ENCODE results near the gene LEMD3.

The LEMD3 gene

GRCh38 chr12:65274602-65275272 lies 105.4 kb downstream of the LEMD3 start:
- Histone ChIP-seq H3K27ac (no peak overlapping the region), H3K36me3 (no peaks in the 10 kb centered on the region), H3K4me3 (no peak overlapping the region), H3K4me1 (peaks cover 0 to 15% (median 4%) of the 10 kb centered on the region in 4 donors), H3K9me3 (no peaks in the 10 kb centered on the region), H3K27me3 (no peaks in the 10 kb centered on the region)
- no peak for DNase-seq
- intact Hi-C loops (cut with DNase I; ENCODE audit: low total_unique reads), result loop anchor here (10.0 kb wide), 1 partner anchor 110 kb away; the partner anchor contains the start of gene LEMD3
- TF ChIP-seq CTCF (IDR thresholded peaks at IDR 0.05), result no peak

DNA sequence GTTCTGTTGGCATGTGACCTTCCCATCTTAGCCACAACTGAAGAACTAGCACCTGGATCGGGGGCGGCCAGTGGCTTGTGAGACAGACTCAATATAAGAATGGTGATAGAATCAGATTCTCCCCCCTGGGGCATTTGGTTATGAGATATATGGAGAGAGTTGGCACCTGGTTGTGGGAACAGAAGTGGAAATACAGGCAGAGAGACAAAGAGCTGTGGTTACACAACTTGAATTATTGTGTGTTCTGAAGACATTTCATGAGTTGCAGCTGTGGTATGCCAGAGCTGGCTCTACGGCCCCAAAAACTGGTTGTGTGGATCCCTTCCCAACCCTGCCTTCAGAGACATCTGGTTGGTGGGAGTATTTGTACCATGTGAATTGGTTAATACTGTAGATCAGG lies 106.2 kb downstream of the LEMD3 start:
- no peak overlapping the region for H3K4me3 ChIP-seq

GRCh38 chr12:65276916-65277530 lies 107.6 kb downstream of the LEMD3 start:
- no peak for DNase-seq
- Histone ChIP-seq H3K4me3 (no peak overlapping the region), H3K9me3 (no peaks in the 10 kb centered on the region), H3K27me3 (no peaks in the 10 kb centered on the region), H3K27ac (peak overlapping the region; percentile 97 to 100), H3K4me1 (peaks cover 0 to 37% (median 11%) of the 10 kb centered on the region in 4 donors), H3K36me3 (no peaks in the 10 kb centered on the region)
- intact Hi-C loops (cut with DNase I; ENCODE audit: low total_unique reads), result loop anchor here (10.0 kb wide), 1 partner anchor 112 kb away; the partner anchor contains the start of gene LEMD3
- no peak for TF ChIP-seq CTCF (IDR thresholded peaks at IDR 0.05)

More for the DNA sequence above, 106.2 kb downstream of the LEMD3 start:
- intact Hi-C loops (cut with DNase I; ENCODE audit: low total_unique reads), result loop anchor here (10.0 kb wide), 1 partner anchor 111 kb away; the partner anchor contains the start of gene LEMD3
- Histone ChIP-seq H3K9me3 (no peaks in the 10 kb centered on the region), H3K36me3 (no peaks in the 10 kb centered on the region), H3K4me1 (peaks cover 0 to 23% (median 4%) of the 10 kb centered on the region in 4 donors), H3K27me3 (no peaks in the 10 kb centered on the region), H3K27ac (no peak overlapping the region)
- no peak for TF ChIP-seq CTCF (IDR thresholded peaks at IDR 0.05)
- DNase-seq, result no peak

- intact Hi-C loops (cut with DNase I; ENCODE audit: low total_unique reads), result loop anchor here (10.0 kb wide), 1 partner anchor 113 kb away; the partner anchor contains the start of gene LEMD3
- no peak for DNase-seq
Observed at GRCh38 chr12:65277994-65278575, 108.7 kb downstream of the LEMD3 start.

More at GRCh38 chr12:65277994-65278575, 108.7 kb downstream of the LEMD3 start:
- Histone ChIP-seq H3K4me3 (peak overlapping the region; percentile 86 to 98), H3K9me3 (no peaks in the 10 kb centered on the region), H3K27me3 (no peaks in the 10 kb centered on the region), H3K27ac (peak overlapping the region; percentile 97 to 100), H3K4me1 (peaks cover 0 to 48% (median 20%) of the 10 kb centered on the region in 4 donors), H3K36me3 (no peaks in the 10 kb centered on the region)
- no peak for TF ChIP-seq CTCF (IDR thresholded peaks at IDR 0.05)

All from tibial artery (tissue), 4 donors.